ENCODE measurements around the gene EPB41L2. TPM values are rescaled to one million over a fixed set of nuclear protein-coding genes. Genes with fewer than 3 reads are reported as not detected.
"Not testable (repeated sequence)": the region's sequence is repeated elsewhere in the genome, so short reads cannot be mapped to it uniquely, and the experiment has no call there.

The EPB41L2 gene
- total RNA-seq, 1 donor from 2014 or later: 211 TPM

GRCh38 chr6:130949553-130949952 lies 113.5 kb downstream of the EPB41L2 start:
- DNase-seq (ENCODE audit: low spot score): no peak

- no peak for DNase-seq (ENCODE audit: low spot score)
Measured at GRCh38 chr6:130947464-130947863, 115.6 kb downstream of the EPB41L2 start.

- no peak for DNase-seq (ENCODE audit: low spot score)
Measured at GRCh38 chr6:130946076-130946475, 117.0 kb downstream of the EPB41L2 start.

- DNase-seq (ENCODE audit: low spot score): no peak
Measured at GRCh38 chr6:130945401-130945919, 117.6 kb downstream of the EPB41L2 start.

- no peak for DNase-seq (ENCODE audit: low spot score)
Measured at GRCh38 chr6:130944486-130944885, 118.6 kb downstream of the EPB41L2 start.

GRCh38 chr6:130943738-130944137 lies 119.3 kb downstream of the EPB41L2 start:
- no peak for DNase-seq (ENCODE audit: low spot score)

GRCh38 chr6:130942752-130943151 lies 120.3 kb downstream of the EPB41L2 start:
- DNase-seq (ENCODE audit: low spot score): not testable (repeated sequence)

- no peak for DNase-seq (ENCODE audit: low spot score)
Measured at GRCh38 chr6:130937942-130938604, 125.0 kb downstream of the EPB41L2 start.

GRCh38 chr6:130936933-130937332 lies 126.1 kb downstream of the EPB41L2 start:
- no peak for DNase-seq (ENCODE audit: low spot score)

GRCh38 chr6:130935978-130936377 lies 127.1 kb downstream of the EPB41L2 start:
- no peak for DNase-seq (ENCODE audit: low spot score)

- DNase-seq (ENCODE audit: low spot score): no peak
Measured at GRCh38 chr6:130934848-130935585, 128.0 kb downstream of the EPB41L2 start.

- DNase-seq (ENCODE audit: low spot score): no peak
Measured at GRCh38 chr6:130933712-130934200, 129.3 kb downstream of the EPB41L2 start.

GRCh38 chr6:130932921-130933320 lies 130.1 kb downstream of the EPB41L2 start:
- no peak for DNase-seq (ENCODE audit: low spot score)

GRCh38 chr6:130932438-130932837 lies 130.6 kb downstream of the EPB41L2 start:
- DNase-seq (ENCODE audit: low spot score): no peak

GRCh38 chr6:130931683-130932082 lies 131.4 kb downstream of the EPB41L2 start:
- no peak for DNase-seq (ENCODE audit: low spot score)

GRCh38 chr6:130929036-130929678 lies 133.9 kb downstream of the EPB41L2 start:
- DNase-seq (ENCODE audit: low spot score): no peak

GRCh38 chr6:130928158-130928912 lies 134.7 kb downstream of the EPB41L2 start:
- DNase-seq (ENCODE audit: low spot score): no peak

- no peak for DNase-seq (ENCODE audit: low spot score)
Measured at GRCh38 chr6:130927305-130927704, 135.7 kb downstream of the EPB41L2 start.

GRCh38 chr6:130923350-130923749 lies 139.7 kb downstream of the EPB41L2 start:
- DNase-seq (ENCODE audit: low spot score): no peak

- DNase-seq (ENCODE audit: low spot score): no peak
Measured at GRCh38 chr6:130922922-130923321, 140.1 kb downstream of the EPB41L2 start.

- no peak for DNase-seq (ENCODE audit: low spot score)
Measured at GRCh38 chr6:130920969-130921368, 142.1 kb downstream of the EPB41L2 start.
